Lung (tissue), 12 donors: Measurements from ENCODE around the gene PBX3. TPM values are rescaled to one million over a fixed set of nuclear protein-coding genes. Genes with fewer than 3 reads are reported as not detected.
A peak's percentile ranks its signal among the peaks of the same experiment; 100 is the strongest.

Experiments
- ATAC-seq: fragments of 200-7000 bp; cut with Tn5 transposase; one replicate; pipeline ENCODE4 v1.9.1; 2020; ENCODE audit warnings: moderate number of reproducible peaks; ENCODE audit not compliant: insufficient read depth, low FRiP score
- DNase-seq, 3 donors: peaks; one replicate each; pipeline ENCODE4 v3.0.0-alpha.2; 2013 to 2017
- H3K27ac ChIP-seq, 2 donors: one replicate each; pipeline ENCODE4 v1.5.1; 2013; ENCODE audit warnings: mild to moderate bottlenecking in 2 of 2, moderate library complexity in 2 of 2, control low read depth in 1 of 2, inconsistent platforms in 1 of 2, low read depth in 1 of 2, low read length in 1 of 2
- H3K27me3 ChIP-seq, 3 donors: one replicate each; pipeline ENCODE4 v1.5.1; 2013; ENCODE audit warnings: low read length in 2 of 3; ENCODE audit not compliant: control insufficient read depth in 3 of 3, insufficient read depth in 3 of 3
- H3K36me3 ChIP-seq, 4 donors: one replicate each; pipeline ENCODE4 v1.5.1; 2013; ENCODE audit warnings: low read length in 4 of 4, mild to moderate bottlenecking in 1 of 4, moderate library complexity in 1 of 4; ENCODE audit not compliant: control insufficient read depth in 4 of 4, insufficient read depth in 4 of 4
- H3K4me1 ChIP-seq, 5 donors: one replicate each; pipeline ENCODE4 v1.5.1; 2013; ENCODE audit warnings: low read length in 5 of 5, mild to moderate bottlenecking in 2 of 5, moderate library complexity in 1 of 5; ENCODE audit not compliant: control insufficient read depth in 5 of 5, insufficient read depth in 5 of 5
- H3K4me3 ChIP-seq: one replicate; pipeline ENCODE4 v1.5.1; 2013; ENCODE audit warnings: mild to moderate bottlenecking, control low read depth, moderate library complexity
- H3K9ac ChIP-seq, 2 donors: one replicate each; pipeline ENCODE4 v1.5.1; 2013; ENCODE audit warnings: low read length in 2 of 2, control low read depth in 1 of 2; ENCODE audit not compliant: insufficient read depth in 1 of 2
- H3K9me3 ChIP-seq, 4 donors: one replicate each; pipeline ENCODE4 v1.5.1; 2013; ENCODE audit warnings: low read length in 3 of 4, mild to moderate bottlenecking in 1 of 4, moderate library complexity in 1 of 4; ENCODE audit not compliant: control insufficient read depth in 4 of 4, insufficient read depth in 3 of 4
- WGBS, 2 donors: extraction: QIAGEN DNeasy Blood & Tissue Kit; methylation state at CpG; one replicate each; pipeline ENCODE4 v1.1.7; 2013; 5-methylcytosine and 5-hydroxymethylcytosine counted together
- polyA plus RNA-seq, 2 donors: library from polyadenylated mRNA; stranded (reverse); fragments of 200-250 nt; gene quantifications; one replicate each; pipeline ENCODE4 v1.2.1, GENCODE V29; 2013
- total RNA-seq, 2 donors: library from RNA; depleted of rRNA in 1 of 2; stranded (reverse); fragments of >200 nt in 1 of 2; gene quantifications; one replicate each; pipeline ENCODE4 v1.2.1, GENCODE V29; 2014 to 2021
- TF ChIP-seq, protein P1 (sequence below): IDR thresholded peaks from 2 replicates; pipeline ENCODE4 v1.5.1; 2012; ENCODE audit warnings: mild to moderate bottlenecking; ENCODE audit errors: control extremely low read depth, extremely low read depth
- donor health status: control.
- donor health status: control.
- donor health status: Bipolar disorder and iron deficiency.
- donor health status: healthy.
- donor health status: DM: yes; HTN: yes; CAD: no.

PBX3 gene
- total and polyA plus RNA-seq, 4 donors = 8.6 to 60.4 (median 26.4) TPM

DNA sequence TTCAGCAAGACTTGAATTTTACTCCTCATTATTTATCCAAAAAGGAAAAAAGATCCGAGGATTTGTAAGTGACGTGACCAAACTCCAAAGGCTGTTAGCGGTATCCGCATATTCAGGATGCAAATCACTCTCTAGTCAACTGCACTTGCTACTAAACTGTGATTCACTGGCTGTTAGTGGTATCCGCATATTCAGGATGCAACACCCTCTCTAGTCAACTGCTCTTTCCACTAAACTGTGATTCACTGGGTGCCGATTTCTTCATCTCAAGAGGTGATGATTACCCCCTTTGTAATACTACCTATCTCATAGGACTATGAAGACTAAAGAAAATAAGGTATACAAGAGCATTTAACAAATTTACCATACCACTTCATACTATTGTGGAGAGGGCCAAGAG, 45.8 kb upstream of the PBX3 start:
- 92 to 96% methylated on average over 6 of the region's 6 CpGs for WGBS, 2 donors
- no peak for ATAC-seq
- no peak overlapping the region for H3K9ac ChIP-seq

DNA sequence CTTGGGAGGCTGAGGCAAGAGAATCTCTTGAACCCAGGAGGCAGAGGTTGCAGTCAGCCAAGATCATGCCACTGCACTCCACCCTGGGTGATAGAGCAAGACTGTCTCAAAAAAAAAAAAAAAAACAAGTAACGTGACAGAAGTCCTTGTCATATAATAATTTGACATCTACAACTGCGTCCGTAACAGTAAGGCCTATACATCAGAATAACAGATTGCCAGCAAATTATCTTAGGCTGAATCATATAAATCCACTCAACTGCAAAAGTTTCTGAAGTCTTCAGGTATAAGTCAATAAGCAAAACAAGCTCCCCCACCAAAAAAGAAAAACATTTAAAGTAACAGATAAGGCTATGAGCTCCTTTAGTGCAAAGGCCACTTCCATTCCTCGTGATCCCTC, 43.5 kb upstream of the PBX3 start:
- no peak for ATAC-seq
- Histone ChIP-seq H3K4me3 (no peak overlapping the region), H3K9me3 (no peaks in the 10 kb centered on the region), H3K36me3 (peaks cover 0 to 2% (median 0%) of the 10 kb centered on the region in 4 donors), H3K27me3 (no peaks in the 10 kb centered on the region), H3K4me1 (peaks cover 0 to 21% (median 7%) of the 10 kb centered on the region in 5 donors), H3K9ac (no peak overlapping the region), H3K27ac (no peak overlapping the region)
- TF ChIP-seq, protein P1, sequence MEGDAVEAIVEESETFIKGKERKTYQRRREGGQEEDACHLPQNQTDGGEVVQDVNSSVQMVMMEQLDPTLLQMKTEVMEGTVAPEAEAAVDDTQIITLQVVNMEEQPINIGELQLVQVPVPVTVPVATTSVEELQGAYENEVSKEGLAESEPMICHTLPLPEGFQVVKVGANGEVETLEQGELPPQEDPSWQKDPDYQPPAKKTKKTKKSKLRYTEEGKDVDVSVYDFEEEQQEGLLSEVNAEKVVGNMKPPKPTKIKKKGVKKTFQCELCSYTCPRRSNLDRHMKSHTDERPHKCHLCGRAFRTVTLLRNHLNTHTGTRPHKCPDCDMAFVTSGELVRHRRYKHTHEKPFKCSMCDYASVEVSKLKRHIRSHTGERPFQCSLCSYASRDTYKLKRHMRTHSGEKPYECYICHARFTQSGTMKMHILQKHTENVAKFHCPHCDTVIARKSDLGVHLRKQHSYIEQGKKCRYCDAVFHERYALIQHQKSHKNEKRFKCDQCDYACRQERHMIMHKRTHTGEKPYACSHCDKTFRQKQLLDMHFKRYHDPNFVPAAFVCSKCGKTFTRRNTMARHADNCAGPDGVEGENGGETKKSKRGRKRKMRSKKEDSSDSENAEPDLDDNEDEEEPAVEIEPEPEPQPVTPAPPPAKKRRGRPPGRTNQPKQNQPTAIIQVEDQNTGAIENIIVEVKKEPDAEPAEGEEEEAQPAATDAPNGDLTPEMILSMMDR = no peak
- no peak for DNase-seq
- 90 to 92% methylated on average over 4 of the region's 4 CpGs for WGBS, 2 donors

More for the DNA sequence above, 45.8 kb upstream of the PBX3 start:
- H3K4me1 ChIP-seq = peaks cover 0 to 21% (median 7%) of the 10 kb centered on the region in 5 donors
- DNase-seq = no peak
- peaks cover 0 to 2% (median 0%) of the 10 kb centered on the region in 4 donors for H3K36me3 ChIP-seq
- H3K27ac ChIP-seq = no peak overlapping the region
- TF ChIP-seq, protein P1 = no peak
- H3K27me3 ChIP-seq = no peaks in the 10 kb centered on the region
- no peak overlapping the region for H3K4me3 ChIP-seq
- no peaks in the 10 kb centered on the region for H3K9me3 ChIP-seq

DNA sequence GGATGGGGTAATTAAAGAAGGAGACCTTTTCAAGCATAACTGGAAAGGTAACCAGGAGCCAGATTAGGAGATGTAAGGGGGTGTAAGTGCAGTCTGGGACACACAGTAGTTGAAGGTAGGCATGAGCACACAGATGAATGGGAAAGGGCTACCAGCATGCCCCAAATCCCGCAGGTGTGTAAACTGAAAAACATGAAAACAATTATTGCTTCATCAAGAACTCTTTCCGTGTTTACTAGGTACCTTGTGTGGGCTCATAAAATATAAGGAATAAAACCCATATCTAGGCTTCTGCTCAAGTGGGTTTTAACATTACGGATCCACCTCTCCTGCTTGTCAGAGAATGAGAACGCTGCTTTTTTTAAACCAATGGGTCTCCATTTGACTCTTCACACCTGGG, 41.3 kb upstream of the PBX3 start:
- H3K9me3 ChIP-seq = no peaks in the 10 kb centered on the region
- peaks cover 0 to 2% (median 0%) of the 10 kb centered on the region in 4 donors for H3K36me3 ChIP-seq
- no peak for DNase-seq
- no peak overlapping the region for H3K4me3 ChIP-seq
- TF ChIP-seq, protein P1 = no peak
- peaks cover 0 to 18% (median 7%) of the 10 kb centered on the region in 5 donors for H3K4me1 ChIP-seq
- no peak overlapping the region for H3K27ac ChIP-seq
- no peaks in the 10 kb centered on the region for H3K27me3 ChIP-seq
- peak overlapping the region in 1 of 2 donors; percentile 81 for H3K9ac ChIP-seq
- 86 to 90% methylated on average over 4 of the region's 4 CpGs for WGBS, 2 donors
- no peak for ATAC-seq
